SK-N-SH treated with all-trans-retinoic acid at 6 μM for 48 hours (cell line): ENCODE data around the gene ARHGAP29.

Experiments used
- ARNTL ChIP-seq: fragments of 450-650 bp; formaldehyde crosslinking; IDR thresholded peaks from 2 replicates; pipeline ENCODE4 v1.5.0; 2020; ENCODE audit warnings: low read depth, mild to moderate bottlenecking, moderate library complexity, borderline replicate concordance
- PATZ1 ChIP-seq: fragments of 250-450 bp; sonication (Bioruptor Pico); IDR thresholded peaks from 2 replicates; pipeline ENCODE4 v1.8.0; 2020; ENCODE audit warnings: mild to moderate bottlenecking, moderate library complexity, borderline replicate concordance
- ZFP3 ChIP-seq: fragments of 250-450 bp; sonication (Bioruptor Pico); IDR thresholded peaks from 2 replicates; pipeline ENCODE4 v1.5.0; 2020; ENCODE audit warnings: mild to moderate bottlenecking, moderate library complexity
- ZNF70 ChIP-seq: fragments of 450-650 bp; formaldehyde crosslinking; IDR thresholded peaks from 2 replicates; pipeline ENCODE4 v1.5.0; 2020; ENCODE audit warnings: mild to moderate bottlenecking, moderate library complexity

- no peak for TF ChIP-seq ZNF70 (CRISPR knock-in tag)
- TF ChIP-seq ARNTL (CRISPR knock-in tag): no peak
- TF ChIP-seq ZFP3 (CRISPR knock-in tag): no peak
- no peak for TF ChIP-seq PATZ1 (CRISPR knock-in tag)
Measured at GRCh38 chr1:94269921-94270320, 32.5 kb upstream of the ARHGAP29 start.
